Measurements from ENCODE around the gene ADCY10. TPM values are rescaled to one million over a fixed set of nuclear protein-coding genes. Genes with fewer than 3 reads are reported as not detected.

ADCY10 gene
- total RNA-seq, 1 donor from 2014 or later: 0.26 TPM

DNA sequence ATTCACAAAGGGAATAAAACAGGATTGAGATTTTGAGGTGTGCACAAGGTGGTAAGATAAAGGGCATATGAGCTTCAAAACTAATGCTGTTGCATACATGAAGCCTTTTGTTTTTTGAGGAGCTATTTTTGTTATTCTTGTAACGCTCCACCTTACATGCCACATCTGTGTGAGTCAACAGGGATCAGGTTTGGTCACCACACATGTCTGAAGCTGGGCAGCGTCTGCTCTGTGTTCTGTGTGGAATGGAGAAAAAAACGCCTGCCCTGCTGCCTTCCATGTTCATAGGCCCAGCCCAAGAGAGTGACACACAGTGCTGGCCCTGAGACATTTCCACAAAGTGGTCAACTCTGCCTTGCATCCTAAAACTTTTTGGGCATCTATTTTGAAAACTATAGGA lies 124.4 kb downstream of the ADCY10 start:
- Histone ChIP-seq H3K4me3 (ENCODE audit: low read depth, low read length) (no peak overlapping the region), H3K27me3 (ENCODE audit: control insufficient read depth, insufficient read depth, low read length) (no peaks in the 10 kb centered on the region), H3K36me3 (ENCODE audit: control insufficient read depth, insufficient read depth, low read length) (peaks cover 4% of the 10 kb centered on the region)
- no peak for TF ChIP-seq CTCF (IDR thresholded peaks at IDR 0.05; ENCODE audit: insufficient read depth, low read length, severe bottlenecking)
- FAIRE-seq (no peak), DNase-seq (ENCODE audit: low read depth) (peak; percentile 87)

- TF ChIP-seq CTCF (IDR thresholded peaks at IDR 0.05; ENCODE audit: insufficient read depth, low read length, severe bottlenecking): no peak
- DNase-seq (ENCODE audit: low read depth) (no peak), FAIRE-seq (no peak)
- no peak overlapping the region for H3K4me3 ChIP-seq (ENCODE audit: low read depth, low read length)
- no peaks in the 10 kb centered on the region for H3K27me3 ChIP-seq (ENCODE audit: control insufficient read depth, insufficient read depth, low read length)
- peaks cover 4% of the 10 kb centered on the region for H3K36me3 ChIP-seq (ENCODE audit: control insufficient read depth, insufficient read depth, low read length)
These were observed 127.4 kb downstream of the ADCY10 start for GRCh38 chr1:167786502-167786901.

DNA sequence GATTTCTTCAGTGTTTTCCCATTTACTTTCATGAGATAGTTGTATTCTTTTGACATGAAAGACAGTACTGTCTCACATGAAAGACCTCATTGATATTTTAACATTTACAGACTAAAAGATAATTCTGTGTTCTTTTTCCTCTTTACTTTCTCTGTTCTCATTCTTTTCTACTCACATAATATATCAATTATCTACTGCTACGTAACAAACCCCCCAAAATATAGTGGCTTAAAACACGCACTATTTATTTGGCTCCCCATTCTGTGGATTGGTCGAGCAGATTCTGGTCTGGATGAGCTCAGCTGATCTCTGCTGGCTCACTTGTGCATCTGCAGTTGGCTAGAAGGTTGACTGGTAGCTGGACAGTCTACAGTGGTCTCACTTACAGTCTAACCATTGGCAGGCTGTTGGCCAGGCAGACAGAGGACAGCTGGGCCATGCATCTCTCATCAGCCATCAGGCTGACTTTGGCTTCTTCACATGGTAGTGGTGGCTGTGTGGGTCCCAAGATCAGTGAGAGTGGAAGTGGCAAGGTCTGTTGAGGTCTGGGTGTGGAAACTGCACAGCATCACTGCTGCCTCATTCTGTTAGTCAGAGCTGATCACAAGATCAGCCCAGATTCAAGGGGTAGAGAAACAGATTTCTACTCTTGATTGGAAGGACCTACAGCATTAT lies 128.9 kb downstream of the ADCY10 start:
- H3K27me3 ChIP-seq (ENCODE audit: control insufficient read depth, insufficient read depth, low read length): no peaks in the 10 kb centered on the region
- DNase-seq (ENCODE audit: low read depth) (no peak), FAIRE-seq (no peak)
- H3K36me3 ChIP-seq (ENCODE audit: control insufficient read depth, insufficient read depth, low read length): peaks cover 4% of the 10 kb centered on the region
- TF ChIP-seq CTCF (IDR thresholded peaks at IDR 0.05; ENCODE audit: insufficient read depth, low read length, severe bottlenecking): no peak
- no peak overlapping the region for H3K4me3 ChIP-seq (ENCODE audit: low read depth, low read length)

DNA sequence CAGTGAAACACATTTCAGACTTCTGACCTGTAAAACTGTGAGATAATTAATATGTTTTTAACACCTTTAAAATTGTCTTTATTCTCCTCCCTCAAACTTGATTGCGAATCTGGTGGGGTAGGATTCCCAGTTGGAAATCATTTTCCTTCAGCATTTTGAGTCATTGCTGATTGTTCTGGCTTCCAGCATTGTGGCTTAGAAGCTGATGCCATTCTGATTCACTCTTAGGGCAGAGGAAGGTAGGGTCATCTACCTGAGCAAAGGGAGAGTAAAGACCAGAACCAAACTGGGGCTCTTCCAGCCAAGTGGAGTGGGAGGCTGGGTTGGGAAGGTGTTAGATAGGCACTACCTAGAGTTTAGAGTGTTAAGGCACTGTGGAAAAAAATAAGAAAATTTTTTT lies 131.0 kb downstream of the ADCY10 start:
- no peak overlapping the region for H3K4me3 ChIP-seq (ENCODE audit: low read depth, low read length)
- FAIRE-seq (peak; percentile 28), DNase-seq (ENCODE audit: low read depth) (peak; percentile 85)
- peaks cover 4% of the 10 kb centered on the region for H3K36me3 ChIP-seq (ENCODE audit: control insufficient read depth, insufficient read depth, low read length)
- no peaks in the 10 kb centered on the region for H3K27me3 ChIP-seq (ENCODE audit: control insufficient read depth, insufficient read depth, low read length)
- no peak for TF ChIP-seq CTCF (IDR thresholded peaks at IDR 0.05; ENCODE audit: insufficient read depth, low read length, severe bottlenecking)

DNA sequence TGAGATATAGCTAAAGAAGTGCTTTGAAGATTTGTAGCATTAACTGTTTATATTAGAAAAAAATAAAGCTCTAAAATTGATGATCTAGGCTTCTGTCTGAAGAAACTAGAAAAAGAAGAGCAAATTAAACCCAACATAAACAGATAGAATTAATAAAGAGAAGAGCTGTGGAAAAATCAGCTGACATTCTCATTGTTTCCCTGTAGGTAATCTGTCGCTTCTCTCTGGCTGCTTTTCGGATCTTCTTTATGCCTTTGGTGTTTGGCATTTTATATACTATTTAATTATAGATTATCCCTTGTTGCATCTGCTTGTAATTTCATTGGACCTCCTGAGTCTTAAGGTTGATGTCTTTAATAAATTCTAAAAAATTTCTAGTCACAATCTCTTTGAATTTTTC lies 132.4 kb downstream of the ADCY10 start:
- FAIRE-seq: no peak
- Histone ChIP-seq H3K36me3 (ENCODE audit: control insufficient read depth, insufficient read depth, low read length) (peaks cover 6% of the 10 kb centered on the region), H3K27me3 (ENCODE audit: control insufficient read depth, insufficient read depth, low read length) (no peaks in the 10 kb centered on the region), H3K4me3 (ENCODE audit: low read depth, low read length) (no peak overlapping the region)
- DNase-seq (ENCODE audit: low read depth): no peak
- no peak for TF ChIP-seq CTCF (IDR thresholded peaks at IDR 0.05; ENCODE audit: insufficient read depth, low read length, severe bottlenecking)

GRCh38 chr1:167777269-167777650 lies 136.7 kb downstream of the ADCY10 start:
- Histone ChIP-seq H3K27me3 (ENCODE audit: control insufficient read depth, insufficient read depth, low read length) (no peaks in the 10 kb centered on the region), H3K4me3 (ENCODE audit: low read depth, low read length) (no peak overlapping the region), H3K36me3 (ENCODE audit: control insufficient read depth, insufficient read depth, low read length) (peaks cover 7% of the 10 kb centered on the region)
- no peak for FAIRE-seq
- no peak for TF ChIP-seq CTCF (IDR thresholded peaks at IDR 0.05; ENCODE audit: insufficient read depth, low read length, severe bottlenecking)
- no peak for DNase-seq (ENCODE audit: low read depth)

All from bronchial epithelial cell (primary cell).